WTC11 (cell line): ENCODE data around the gene PANK3. TPM values are rescaled to one million over a fixed set of nuclear protein-coding genes. Genes with fewer than 3 reads are reported as not detected.

Experiments
- ATAC-seq: fragments of 200-7000 bp; cut with Tn5 transposase; 2 replicates; pipeline ENCODE4 v1.10.0; 2021; ENCODE audit warnings: mild to moderate bottlenecking, moderate library complexity
- CTCF ChIA-PET: fragments of 300-600 bp; sonication (Branson Sonifier 250); formaldehyde crosslinking; loops from one replicate; lab custom pipeline; 2021; ENCODE audit warnings: antibody characterized with exemption; lab: Charles Lee
- POLR2A ChIA-PET: fragments of 350-600 bp; sonication (Branson Sonifier 250); formaldehyde crosslinking; loops from one replicate; lab custom pipeline; 2021; ENCODE audit warnings: antibody characterized with exemption; lab: Charles Lee
- DNase-seq: peaks from one replicate; pipeline ENCODE4 v3.0.0; 2021; ENCODE audit warnings: low spot score
- H3K27ac Mint-ChIP-seq: 2 replicates; pipeline ENCODE4 v1.8.0; 2021; ENCODE audit warnings: mixed read lengths
- H3K27me3 Mint-ChIP-seq: 2 replicates; pipeline ENCODE4 v1.8.0; 2021; ENCODE audit warnings: low read depth, mild to moderate bottlenecking, moderate library complexity, mixed read lengths
- H3K36me3 Mint-ChIP-seq: 2 replicates; pipeline ENCODE4 v1.8.0; 2021; ENCODE audit warnings: mixed read lengths
- H3K4me1 Mint-ChIP-seq: 2 replicates; pipeline ENCODE4 v1.8.0; 2022; ENCODE audit warnings: mixed read lengths
- H3K4me3 Mint-ChIP-seq: 2 replicates; pipeline ENCODE4 v1.8.0; 2021; ENCODE audit warnings: mild to moderate bottlenecking, moderate library complexity, mixed read lengths
- H3K9me3 Mint-ChIP-seq: 2 replicates; pipeline ENCODE4 v1.8.0; 2021; ENCODE audit warnings: mixed read lengths
- ATF2 ChIP-seq: sonication (generic); formaldehyde crosslinking; IDR thresholded peaks from 2 replicates; pipeline ENCODE4 v1.8.1; 2022; ENCODE audit warnings: low read depth, missing genetic modification reagents, borderline replicate concordance
- CBFB ChIP-seq: sonication (generic); formaldehyde crosslinking; IDR thresholded peaks from 2 replicates; pipeline ENCODE4 v1.8.1; 2022; ENCODE audit warnings: mild to moderate bottlenecking, low read depth, missing genetic modification reagents
- CREB1 ChIP-seq: sonication (generic); formaldehyde crosslinking; IDR thresholded peaks from 2 replicates; pipeline ENCODE4 v1.8.0; 2023; ENCODE audit warnings: mild to moderate bottlenecking, missing genetic modification reagents
- CREM ChIP-seq: sonication (generic); formaldehyde crosslinking; IDR thresholded peaks from 2 replicates; pipeline ENCODE4 v1.8.1; 2022; ENCODE audit warnings: mild to moderate bottlenecking, missing genetic modification reagents, moderate library complexity
- ELF4 ChIP-seq: sonication (generic); formaldehyde crosslinking; IDR thresholded peaks from 2 replicates; pipeline ENCODE4 v1.8.1; 2022; ENCODE audit warnings: low read depth, mild to moderate bottlenecking, moderate library complexity, missing genetic modification reagents
- EMX1 ChIP-seq: fragments of 250-450 bp; sonication (Bioruptor Pico); IDR thresholded peaks from 2 replicates; pipeline ENCODE4 v1.8.0; 2021; ENCODE audit warnings: mild to moderate bottlenecking
- FOXK1 ChIP-seq: sonication (generic); formaldehyde crosslinking; IDR thresholded peaks from 2 replicates; pipeline ENCODE4 v1.8.0; 2022; ENCODE audit warnings: mild to moderate bottlenecking, moderate library complexity, missing genetic modification reagents
- FOXP4 ChIP-seq: sonication (generic); formaldehyde crosslinking; IDR thresholded peaks from 2 replicates; pipeline ENCODE4 v1.8.0; 2022; ENCODE audit warnings: mild to moderate bottlenecking, missing genetic modification reagents
- PRRX2 ChIP-seq: fragments of 250-450 bp; sonication (Bioruptor Pico); IDR thresholded peaks from 2 replicates; pipeline ENCODE4 v1.8.0; 2021; ENCODE audit warnings: mild to moderate bottlenecking
- TEAD1 ChIP-seq: sonication (generic); formaldehyde crosslinking; IDR thresholded peaks from 2 replicates; pipeline ENCODE4 v1.8.0; 2022; ENCODE audit warnings: mild to moderate bottlenecking, missing genetic modification reagents
- TEAD4 ChIP-seq: sonication (generic); formaldehyde crosslinking; IDR thresholded peaks from 2 replicates; pipeline ENCODE4 v1.8.0; 2022; ENCODE audit warnings: mild to moderate bottlenecking, missing genetic modification reagents
- USF1 ChIP-seq: sonication (generic); formaldehyde crosslinking; IDR thresholded peaks from 2 replicates; pipeline ENCODE4 v1.8.0; 2022; ENCODE audit warnings: mild to moderate bottlenecking, missing genetic modification reagents
- ZNF138 ChIP-seq: sonication (generic); formaldehyde crosslinking; conservative IDR thresholded peaks from 2 replicates; pipeline ENCODE4 v1.8.1; 2022; ENCODE audit warnings: mild to moderate bottlenecking, moderate library complexity, missing genetic modification reagents
- ZNF396 ChIP-seq: fragments of 250-450 bp; sonication (Bioruptor Pico); IDR thresholded peaks from 2 replicates; pipeline ENCODE4 v1.8.0; 2021; ENCODE audit warnings: mild to moderate bottlenecking, moderate library complexity, borderline replicate concordance
- ZNF416 ChIP-seq: fragments of 250-450 bp; sonication (Bioruptor Pico); IDR thresholded peaks from 2 replicates; pipeline ENCODE4 v1.9.0; 2021; ENCODE audit warnings: mild to moderate bottlenecking, inconsistent platforms
- total RNA-seq: library from RNA; stranded (reverse); gene quantifications from 3 replicates; pipeline ENCODE4 v1.2.3, GENCODE V29; 2021
- TF ChIP-seq, protein P1 (sequence below): sonication (generic); formaldehyde crosslinking; IDR thresholded peaks from 2 replicates; pipeline ENCODE4 v1.8.1; 2023; ENCODE audit warnings: mild to moderate bottlenecking, missing genetic modification reagents, borderline replicate concordance
- TF ChIP-seq, protein P2 (sequence below): sonication (generic); formaldehyde crosslinking; IDR thresholded peaks from 2 replicates; pipeline ENCODE4 v1.8.0; 2023; ENCODE audit warnings: missing genetic modification reagents, mild to moderate bottlenecking, borderline replicate concordance
- TF ChIP-seq, protein P3 (sequence below): sonication (generic); formaldehyde crosslinking; IDR thresholded peaks from 2 replicates; pipeline ENCODE4 v1.8.0; 2022; ENCODE audit warnings: missing genetic modification reagents

The PANK3 gene
- total RNA-seq, 1 experiment from 2014 or later, result 90.2 TPM

DNA sequence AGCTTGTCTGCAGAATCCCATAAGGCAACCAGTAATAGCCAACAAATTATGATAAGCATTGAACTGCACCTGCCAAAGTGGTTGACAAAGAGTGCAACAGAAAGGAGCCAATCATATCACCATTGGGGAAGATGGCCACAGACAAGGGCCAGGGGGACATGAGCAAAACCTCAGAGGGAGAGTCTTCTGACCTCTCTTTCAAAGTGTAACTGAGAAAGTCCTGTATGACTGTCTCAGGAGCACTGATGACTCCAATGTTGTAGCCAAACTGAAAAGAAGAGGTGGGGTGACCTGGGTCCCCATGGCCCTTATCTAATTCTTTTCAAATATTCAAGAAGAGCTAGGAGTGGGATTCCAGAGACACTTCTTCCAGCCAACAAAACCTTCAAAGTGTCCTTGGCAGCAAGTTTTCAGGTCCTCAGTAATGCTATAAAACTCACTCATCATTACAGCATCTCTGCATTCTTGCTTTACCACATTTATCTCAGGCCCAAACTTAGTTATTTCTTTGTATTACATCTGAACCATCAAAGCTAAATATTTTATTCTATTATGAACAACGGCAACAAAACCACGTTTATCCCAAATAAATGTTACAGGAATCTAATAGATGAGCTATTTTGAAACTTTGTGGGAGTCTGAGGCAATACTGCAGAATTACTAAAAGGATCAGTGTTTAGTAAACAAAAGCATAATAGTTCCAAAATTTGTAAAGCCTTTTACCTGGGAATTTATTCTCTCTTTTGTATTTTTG lies 25.6 kb downstream of the PANK3 start:
- H3K4me1 Mint-ChIP-seq, result no peaks in the 10 kb centered on the region

GRCh38 chr5:168552146-168552545 lies 27.0 kb downstream of the PANK3 start:
- Mint-ChIP-seq H3K36me3 (peaks cover 60% of the 10 kb centered on the region), H3K27me3 (no peaks in the 10 kb centered on the region), H3K4me3 (no peak overlapping the region), H3K27ac (no peak overlapping the region), H3K9me3 (no peaks in the 10 kb centered on the region), H3K4me1 (no peaks in the 10 kb centered on the region)
- DNase-seq, result no peak
- ATAC-seq, result no peak
- POLR2A ChIA-PET, result no interaction called here
- CTCF ChIA-PET, result no interaction called here
- TF ChIP-seq, protein P1, sequence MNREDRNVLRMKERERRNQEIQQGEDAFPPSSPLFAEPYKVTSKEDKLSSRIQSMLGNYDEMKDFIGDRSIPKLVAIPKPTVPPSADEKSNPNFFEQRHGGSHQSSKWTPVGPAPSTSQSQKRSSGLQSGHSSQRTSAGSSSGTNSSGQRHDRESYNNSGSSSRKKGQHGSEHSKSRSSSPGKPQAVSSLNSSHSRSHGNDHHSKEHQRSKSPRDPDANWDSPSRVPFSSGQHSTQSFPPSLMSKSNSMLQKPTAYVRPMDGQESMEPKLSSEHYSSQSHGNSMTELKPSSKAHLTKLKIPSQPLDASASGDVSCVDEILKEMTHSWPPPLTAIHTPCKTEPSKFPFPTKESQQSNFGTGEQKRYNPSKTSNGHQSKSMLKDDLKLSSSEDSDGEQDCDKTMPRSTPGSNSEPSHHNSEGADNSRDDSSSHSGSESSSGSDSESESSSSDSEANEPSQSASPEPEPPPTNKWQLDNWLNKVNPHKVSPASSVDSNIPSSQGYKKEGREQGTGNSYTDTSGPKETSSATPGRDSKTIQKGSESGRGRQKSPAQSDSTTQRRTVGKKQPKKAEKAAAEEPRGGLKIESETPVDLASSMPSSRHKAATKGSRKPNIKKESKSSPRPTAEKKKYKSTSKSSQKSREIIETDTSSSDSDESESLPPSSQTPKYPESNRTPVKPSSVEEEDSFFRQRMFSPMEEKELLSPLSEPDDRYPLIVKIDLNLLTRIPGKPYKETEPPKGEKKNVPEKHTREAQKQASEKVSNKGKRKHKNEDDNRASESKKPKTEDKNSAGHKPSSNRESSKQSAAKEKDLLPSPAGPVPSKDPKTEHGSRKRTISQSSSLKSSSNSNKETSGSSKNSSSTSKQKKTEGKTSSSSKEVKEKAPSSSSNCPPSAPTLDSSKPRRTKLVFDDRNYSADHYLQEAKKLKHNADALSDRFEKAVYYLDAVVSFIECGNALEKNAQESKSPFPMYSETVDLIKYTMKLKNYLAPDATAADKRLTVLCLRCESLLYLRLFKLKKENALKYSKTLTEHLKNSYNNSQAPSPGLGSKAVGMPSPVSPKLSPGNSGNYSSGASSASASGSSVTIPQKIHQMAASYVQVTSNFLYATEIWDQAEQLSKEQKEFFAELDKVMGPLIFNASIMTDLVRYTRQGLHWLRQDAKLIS (CRISPR knock-in tag), result no peak
- no peak for TF ChIP-seq ZNF416 (CRISPR knock-in tag)
- no peak for TF ChIP-seq ELF4 (CRISPR knock-in tag)
- no peak for TF ChIP-seq PRRX2 (CRISPR knock-in tag)
- no peak for TF ChIP-seq CREM (CRISPR knock-in tag)
- TF ChIP-seq, protein P2, sequence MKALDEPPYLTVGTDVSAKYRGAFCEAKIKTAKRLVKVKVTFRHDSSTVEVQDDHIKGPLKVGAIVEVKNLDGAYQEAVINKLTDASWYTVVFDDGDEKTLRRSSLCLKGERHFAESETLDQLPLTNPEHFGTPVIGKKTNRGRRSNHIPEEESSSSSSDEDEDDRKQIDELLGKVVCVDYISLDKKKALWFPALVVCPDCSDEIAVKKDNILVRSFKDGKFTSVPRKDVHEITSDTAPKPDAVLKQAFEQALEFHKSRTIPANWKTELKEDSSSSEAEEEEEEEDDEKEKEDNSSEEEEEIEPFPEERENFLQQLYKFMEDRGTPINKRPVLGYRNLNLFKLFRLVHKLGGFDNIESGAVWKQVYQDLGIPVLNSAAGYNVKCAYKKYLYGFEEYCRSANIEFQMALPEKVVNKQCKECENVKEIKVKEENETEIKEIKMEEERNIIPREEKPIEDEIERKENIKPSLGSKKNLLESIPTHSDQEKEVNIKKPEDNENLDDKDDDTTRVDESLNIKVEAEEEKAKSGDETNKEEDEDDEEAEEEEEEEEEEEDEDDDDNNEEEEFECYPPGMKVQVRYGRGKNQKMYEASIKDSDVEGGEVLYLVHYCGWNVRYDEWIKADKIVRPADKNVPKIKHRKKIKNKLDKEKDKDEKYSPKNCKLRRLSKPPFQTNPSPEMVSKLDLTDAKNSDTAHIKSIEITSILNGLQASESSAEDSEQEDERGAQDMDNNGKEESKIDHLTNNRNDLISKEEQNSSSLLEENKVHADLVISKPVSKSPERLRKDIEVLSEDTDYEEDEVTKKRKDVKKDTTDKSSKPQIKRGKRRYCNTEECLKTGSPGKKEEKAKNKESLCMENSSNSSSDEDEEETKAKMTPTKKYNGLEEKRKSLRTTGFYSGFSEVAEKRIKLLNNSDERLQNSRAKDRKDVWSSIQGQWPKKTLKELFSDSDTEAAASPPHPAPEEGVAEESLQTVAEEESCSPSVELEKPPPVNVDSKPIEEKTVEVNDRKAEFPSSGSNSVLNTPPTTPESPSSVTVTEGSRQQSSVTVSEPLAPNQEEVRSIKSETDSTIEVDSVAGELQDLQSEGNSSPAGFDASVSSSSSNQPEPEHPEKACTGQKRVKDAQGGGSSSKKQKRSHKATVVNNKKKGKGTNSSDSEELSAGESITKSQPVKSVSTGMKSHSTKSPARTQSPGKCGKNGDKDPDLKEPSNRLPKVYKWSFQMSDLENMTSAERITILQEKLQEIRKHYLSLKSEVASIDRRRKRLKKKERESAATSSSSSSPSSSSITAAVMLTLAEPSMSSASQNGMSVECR (CRISPR knock-in tag), result no peak
- TF ChIP-seq ZNF138 (CRISPR knock-in tag), result no peak
- TF ChIP-seq TEAD4, result no peak
- no peak for TF ChIP-seq CBFB (CRISPR knock-in tag)
- TF ChIP-seq EMX1 (CRISPR knock-in tag), result no peak
- TF ChIP-seq, protein P3, sequence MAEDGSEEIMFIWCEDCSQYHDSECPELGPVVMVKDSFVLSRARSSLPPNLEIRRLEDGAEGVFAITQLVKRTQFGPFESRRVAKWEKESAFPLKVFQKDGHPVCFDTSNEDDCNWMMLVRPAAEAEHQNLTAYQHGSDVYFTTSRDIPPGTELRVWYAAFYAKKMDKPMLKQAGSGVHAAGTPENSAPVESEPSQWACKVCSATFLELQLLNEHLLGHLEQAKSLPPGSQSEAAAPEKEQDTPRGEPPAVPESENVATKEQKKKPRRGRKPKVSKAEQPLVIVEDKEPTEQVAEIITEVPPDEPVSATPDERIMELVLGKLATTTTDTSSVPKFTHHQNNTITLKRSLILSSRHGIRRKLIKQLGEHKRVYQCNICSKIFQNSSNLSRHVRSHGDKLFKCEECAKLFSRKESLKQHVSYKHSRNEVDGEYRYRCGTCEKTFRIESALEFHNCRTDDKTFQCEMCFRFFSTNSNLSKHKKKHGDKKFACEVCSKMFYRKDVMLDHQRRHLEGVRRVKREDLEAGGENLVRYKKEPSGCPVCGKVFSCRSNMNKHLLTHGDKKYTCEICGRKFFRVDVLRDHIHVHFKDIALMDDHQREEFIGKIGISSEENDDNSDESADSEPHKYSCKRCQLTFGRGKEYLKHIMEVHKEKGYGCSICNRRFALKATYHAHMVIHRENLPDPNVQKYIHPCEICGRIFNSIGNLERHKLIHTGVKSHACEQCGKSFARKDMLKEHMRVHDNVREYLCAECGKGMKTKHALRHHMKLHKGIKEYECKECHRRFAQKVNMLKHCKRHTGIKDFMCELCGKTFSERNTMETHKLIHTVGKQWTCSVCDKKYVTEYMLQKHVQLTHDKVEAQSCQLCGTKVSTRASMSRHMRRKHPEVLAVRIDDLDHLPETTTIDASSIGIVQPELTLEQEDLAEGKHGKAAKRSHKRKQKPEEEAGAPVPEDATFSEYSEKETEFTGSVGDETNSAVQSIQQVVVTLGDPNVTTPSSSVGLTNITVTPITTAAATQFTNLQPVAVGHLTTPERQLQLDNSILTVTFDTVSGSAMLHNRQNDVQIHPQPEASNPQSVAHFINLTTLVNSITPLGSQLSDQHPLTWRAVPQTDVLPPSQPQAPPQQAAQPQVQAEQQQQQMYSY (CRISPR knock-in tag), result no peak
- no peak for TF ChIP-seq TEAD1 (CRISPR knock-in tag)
- TF ChIP-seq FOXP4 (CRISPR knock-in tag), result no peak
- TF ChIP-seq FOXK1, result no peak
- TF ChIP-seq ATF2 (CRISPR knock-in tag), result no peak
- no peak for TF ChIP-seq CREB1 (CRISPR knock-in tag)

More for the DNA sequence above, 25.6 kb downstream of the PANK3 start:
- Mint-ChIP-seq H3K4me3 (no peak overlapping the region), H3K36me3 (peaks cover 59% of the 10 kb centered on the region), H3K27me3 (no peaks in the 10 kb centered on the region), H3K27ac (no peak overlapping the region), H3K9me3 (no peaks in the 10 kb centered on the region)
- ChIA-PET CTCF (no interaction called here), POLR2A (interaction anchor here (0.6 kb wide), 1 partner anchor 17 kb away, joined by 3 read pairs; no protein-coding TSS in a partner anchor)
- no peak for ATAC-seq
- TF ChIP-seq ZNF396 (CRISPR knock-in tag), result no peak
- no peak for TF ChIP-seq USF1 (CRISPR knock-in tag)
- DNase-seq, result no peak
